ENCODE measurements around the gene PPP2R5C.
"Not testable (repeated sequence)": the region's sequence is repeated elsewhere in the genome, so short reads cannot be mapped to it uniquely, and the experiment has no call there.

Gene PPP2R5C

DNA sequence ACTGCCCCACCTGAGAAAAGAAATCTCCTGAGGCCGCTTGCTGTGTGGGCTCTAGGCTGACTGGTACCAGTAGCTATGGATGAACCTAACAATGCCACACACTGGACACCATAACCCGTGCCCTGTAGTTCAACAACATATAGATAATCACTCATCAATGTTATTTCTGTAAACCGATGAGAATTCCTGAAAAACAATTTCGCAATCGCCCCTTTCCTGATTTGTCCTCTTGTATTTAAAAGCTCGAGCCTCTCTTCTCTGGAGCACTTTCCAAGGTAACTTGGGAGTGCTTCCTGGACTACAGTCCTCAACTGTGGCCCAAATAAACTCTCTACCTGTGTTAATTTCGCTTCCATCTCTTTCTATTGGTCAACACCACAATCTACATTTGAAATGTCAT is 26.1 kb upstream of the PPP2R5C start:
- no peak for FAIRE-seq

DNA sequence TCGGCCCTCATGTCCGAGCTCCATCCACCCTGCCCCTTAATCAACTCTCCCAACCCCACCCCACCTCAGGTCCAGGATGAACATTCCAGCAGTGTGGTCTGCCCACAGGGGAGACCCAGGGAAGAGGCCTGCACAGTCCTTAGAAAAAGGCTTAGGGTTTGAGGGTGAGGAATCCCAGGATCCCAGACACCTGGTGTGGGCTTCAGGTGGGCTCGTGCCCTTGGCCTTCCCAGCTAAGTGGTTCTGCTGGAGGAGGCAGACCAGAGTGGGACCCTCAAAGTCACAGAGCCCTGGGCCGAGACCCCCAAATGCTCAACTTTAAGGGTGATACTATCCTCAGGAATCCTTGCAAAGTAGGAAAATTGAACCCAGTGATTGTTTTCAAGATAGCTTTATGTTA is 25.4 kb upstream of the PPP2R5C start:
- DNase-seq (ENCODE audit: insufficient read length, low spot score): no peak
- no peak for FAIRE-seq

More for the DNA sequence above, 26.1 kb upstream of the PPP2R5C start:
- no peak for DNase-seq (ENCODE audit: insufficient read length, low spot score)
- TF ChIP-seq POLR2A (IDR thresholded peaks at IDR 0.05; ENCODE audit: low read depth, low read length) (no peak), SPI1 (IDR thresholded peaks at IDR 0.05; ENCODE audit: low read depth, low read length) (no peak)

DNA sequence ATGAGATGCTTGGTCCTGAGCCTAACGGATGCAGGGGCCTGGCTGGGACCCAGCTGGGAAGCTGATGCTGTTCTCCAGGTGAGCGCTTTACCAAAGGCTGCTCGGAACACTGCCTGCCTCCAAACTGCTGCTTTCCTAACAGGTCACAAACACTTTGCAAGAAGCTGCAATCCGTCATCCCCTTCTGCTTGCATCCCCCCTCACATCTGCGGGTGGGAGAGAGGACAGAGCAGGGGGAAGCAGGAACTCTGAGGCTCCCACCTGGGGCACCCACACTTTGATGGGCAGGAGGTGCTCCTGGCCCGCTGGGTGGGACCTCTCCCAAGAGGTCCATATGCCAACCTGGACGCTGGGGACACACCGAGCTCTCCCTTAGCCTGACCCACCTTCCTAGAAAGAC is 24.9 kb upstream of the PPP2R5C start:
- no peak for TF ChIP-seq TAF1 (IDR thresholded peaks at IDR 0.05; ENCODE audit: low read depth, low read length)
- TF ChIP-seq POLR2AphosphoS5 (IDR thresholded peaks at IDR 0.05; ENCODE audit: low read depth, low read length): no peak
- TF ChIP-seq POU2F2 (IDR thresholded peaks at IDR 0.05; ENCODE audit: low read depth, low read length): no peak
- TF ChIP-seq SPI1 (IDR thresholded peaks at IDR 0.05; ENCODE audit: low read depth, low read length): no peak
- TF ChIP-seq POLR2A (IDR thresholded peaks at IDR 0.05; ENCODE audit: low read depth, low read length): no peak
- TF ChIP-seq PAX5 (IDR thresholded peaks at IDR 0.05; ENCODE audit: insufficient read depth, low read length, severe bottlenecking): no peak
- FAIRE-seq (no peak), DNase-seq (ENCODE audit: insufficient read length, low spot score) (no peak)

More for the DNA sequence above, 25.4 kb upstream of the PPP2R5C start:
- no peak for TF ChIP-seq PAX5 (IDR thresholded peaks at IDR 0.05; ENCODE audit: insufficient read depth, low read length, severe bottlenecking)
- no peak for TF ChIP-seq POLR2AphosphoS5 (IDR thresholded peaks at IDR 0.05; ENCODE audit: low read depth, low read length)
- no peak for TF ChIP-seq TAF1 (IDR thresholded peaks at IDR 0.05; ENCODE audit: low read depth, low read length)

DNA sequence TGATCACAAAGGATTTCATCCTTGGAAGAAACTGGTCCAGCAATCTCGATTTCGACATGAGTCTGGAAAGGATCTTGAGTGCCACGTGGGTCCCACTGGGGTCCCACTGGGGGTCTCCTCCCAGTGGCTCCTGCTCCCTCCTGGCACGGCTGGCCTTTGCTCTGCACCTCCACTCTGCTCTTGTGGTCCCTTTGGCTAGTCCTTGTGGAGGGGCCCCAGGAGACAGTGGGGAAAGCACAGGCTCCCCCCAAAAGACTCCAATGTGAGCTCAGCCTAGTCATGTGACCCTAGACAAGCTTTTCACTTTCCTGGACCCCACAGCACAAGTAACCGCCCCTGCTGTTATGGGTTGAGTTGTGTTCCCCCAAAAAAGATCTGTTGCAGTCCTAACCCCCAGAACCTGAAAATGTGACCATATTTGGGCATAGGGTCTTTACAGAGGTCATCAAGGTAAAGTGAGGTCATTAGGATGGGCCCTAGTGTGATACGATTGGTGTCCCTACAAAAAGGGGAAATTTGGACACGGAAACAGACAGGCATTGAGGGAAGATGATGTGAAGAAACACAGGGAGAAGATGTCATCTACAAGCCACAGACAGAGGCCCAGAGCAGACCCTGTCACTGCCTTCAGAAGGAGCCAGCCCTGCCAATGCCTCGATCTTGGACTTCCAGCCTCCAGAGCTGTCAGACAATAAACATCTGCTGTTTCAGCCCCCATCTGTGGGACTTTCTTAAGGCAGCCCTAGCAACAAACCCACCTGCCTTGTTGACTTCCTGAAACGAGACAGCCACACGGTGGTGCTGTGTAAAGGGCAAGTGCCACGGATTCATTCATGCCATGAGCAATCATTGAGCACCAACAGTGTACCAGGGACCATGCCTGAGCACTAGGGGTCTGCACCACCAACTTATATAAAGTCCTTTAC is 23.8 kb upstream of the PPP2R5C start:
- TF ChIP-seq POLR2A (IDR thresholded peaks at IDR 0.05; ENCODE audit: low read depth, low read length) (no peak), SPI1 (IDR thresholded peaks at IDR 0.05; ENCODE audit: low read depth, low read length) (no peak), POU2F2 (IDR thresholded peaks at IDR 0.05; ENCODE audit: low read depth, low read length) (no peak), TAF1 (IDR thresholded peaks at IDR 0.05; ENCODE audit: low read depth, low read length) (no peak), PAX5 (IDR thresholded peaks at IDR 0.05; ENCODE audit: insufficient read depth, low read length, severe bottlenecking) (no peak), POLR2AphosphoS5 (IDR thresholded peaks at IDR 0.05; ENCODE audit: low read depth, low read length) (no peak)
- DNase-seq (ENCODE audit: insufficient read length, low spot score) (no peak), FAIRE-seq (peak; percentile 45)

DNA sequence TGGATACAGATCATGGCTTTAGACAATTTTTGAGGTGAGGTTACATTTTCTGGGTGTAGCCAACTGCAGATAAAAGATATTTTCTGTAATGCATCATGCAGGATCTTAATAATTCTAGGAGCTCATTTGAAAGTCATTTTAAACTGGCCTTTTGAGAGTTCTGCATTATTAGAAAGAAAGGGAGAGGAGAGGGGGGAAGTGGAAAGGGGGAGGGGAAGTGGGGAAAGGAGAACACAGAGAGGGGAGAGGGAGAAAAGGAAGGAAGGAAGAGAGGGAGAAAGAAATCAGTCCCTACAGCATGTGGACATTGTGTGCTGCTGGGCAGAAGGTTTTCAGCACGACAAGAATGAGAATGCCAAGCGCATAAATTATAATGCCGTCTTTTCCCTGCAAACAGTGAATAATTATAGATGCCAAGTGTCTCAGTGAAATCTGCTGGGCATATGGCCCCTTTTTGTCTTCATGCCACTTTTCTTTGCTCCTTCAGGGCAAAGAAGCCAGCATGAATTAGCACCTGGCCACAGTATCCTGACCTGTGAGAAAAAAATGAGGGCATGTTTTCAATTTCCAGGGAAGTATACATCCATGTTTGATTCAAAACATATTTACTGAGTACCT is 22.7 kb upstream of the PPP2R5C start:
- DNase-seq (ENCODE audit: insufficient read length, low spot score) (no peak), FAIRE-seq (no peak)
- TF ChIP-seq PAX5 (IDR thresholded peaks at IDR 0.05; ENCODE audit: insufficient read depth, low read length, severe bottlenecking) (no peak), TAF1 (IDR thresholded peaks at IDR 0.05; ENCODE audit: low read depth, low read length) (no peak), POLR2AphosphoS5 (IDR thresholded peaks at IDR 0.05; ENCODE audit: low read depth, low read length) (no peak), SPI1 (IDR thresholded peaks at IDR 0.05; ENCODE audit: low read depth, low read length) (no peak), POU2F2 (IDR thresholded peaks at IDR 0.05; ENCODE audit: low read depth, low read length) (no peak), POLR2A (IDR thresholded peaks at IDR 0.05; ENCODE audit: low read depth, low read length) (no peak)

GRCh38 chr14:101739446-101740141 is 21.9 kb upstream of the PPP2R5C start:
- no peak for TF ChIP-seq POU2F2 (IDR thresholded peaks at IDR 0.05; ENCODE audit: low read depth, low read length)
- no peak for TF ChIP-seq POLR2A (IDR thresholded peaks at IDR 0.05; ENCODE audit: low read depth, low read length)
- TF ChIP-seq SPI1 (IDR thresholded peaks at IDR 0.05; ENCODE audit: low read depth, low read length): no peak
- no peak for TF ChIP-seq PAX5 (IDR thresholded peaks at IDR 0.05; ENCODE audit: insufficient read depth, low read length, severe bottlenecking)
- no peak for TF ChIP-seq POLR2AphosphoS5 (IDR thresholded peaks at IDR 0.05; ENCODE audit: low read depth, low read length)
- no peak for TF ChIP-seq TAF1 (IDR thresholded peaks at IDR 0.05; ENCODE audit: low read depth, low read length)
- DNase-seq (ENCODE audit: insufficient read length, low spot score) (no peak), FAIRE-seq (no peak)

- no peak for TF ChIP-seq TAF1 (IDR thresholded peaks at IDR 0.05; ENCODE audit: low read depth, low read length)
- no peak for TF ChIP-seq POLR2AphosphoS5 (IDR thresholded peaks at IDR 0.05; ENCODE audit: low read depth, low read length)
- no peak for TF ChIP-seq SPI1 (IDR thresholded peaks at IDR 0.05; ENCODE audit: low read depth, low read length)
- no peak for TF ChIP-seq POLR2A (IDR thresholded peaks at IDR 0.05; ENCODE audit: low read depth, low read length)
- no peak for TF ChIP-seq POU2F2 (IDR thresholded peaks at IDR 0.05; ENCODE audit: low read depth, low read length)
- no peak for TF ChIP-seq PAX5 (IDR thresholded peaks at IDR 0.05; ENCODE audit: insufficient read depth, low read length, severe bottlenecking)
- no peak for FAIRE-seq
- DNase-seq (ENCODE audit: insufficient read length, low spot score): no peak
These were observed 20.5 kb upstream of the PPP2R5C start for GRCh38 chr14:101740981-101741380.

GRCh38 chr14:101743701-101744100 is 17.8 kb upstream of the PPP2R5C start:
- TF ChIP-seq PAX5 (IDR thresholded peaks at IDR 0.05; ENCODE audit: insufficient read depth, low read length, severe bottlenecking) (no peak), POLR2AphosphoS5 (IDR thresholded peaks at IDR 0.05; ENCODE audit: low read depth, low read length) (no peak), TAF1 (IDR thresholded peaks at IDR 0.05; ENCODE audit: low read depth, low read length) (no peak), POU2F2 (IDR thresholded peaks at IDR 0.05; ENCODE audit: low read depth, low read length) (no peak), SPI1 (IDR thresholded peaks at IDR 0.05; ENCODE audit: low read depth, low read length) (no peak), POLR2A (IDR thresholded peaks at IDR 0.05; ENCODE audit: low read depth, low read length) (no peak)
- FAIRE-seq (no peak), DNase-seq (ENCODE audit: insufficient read length, low spot score) (no peak)

DNA sequence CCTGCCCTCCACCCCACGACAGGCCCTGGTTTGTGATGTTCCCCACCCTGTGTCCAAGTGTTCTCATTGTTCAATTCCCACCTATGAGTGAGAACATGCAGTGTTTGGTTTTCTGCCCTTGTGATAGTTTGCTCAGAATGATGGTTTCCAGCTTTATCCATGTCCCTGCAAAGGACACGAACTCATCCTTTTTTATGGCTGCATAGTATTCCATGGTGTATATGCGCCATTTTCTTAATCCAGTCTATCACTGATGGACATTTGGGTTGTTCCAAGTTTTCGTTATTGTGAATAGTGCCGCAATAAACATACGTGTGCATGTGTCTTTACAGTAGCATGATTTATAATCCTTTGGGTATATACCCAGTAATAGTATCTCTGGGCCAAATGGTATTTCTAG is 17.1 kb upstream of the PPP2R5C start:
- FAIRE-seq: not testable (repeated sequence)

GRCh38 chr14:101749756-101750155 is 11.8 kb upstream of the PPP2R5C start:
- FAIRE-seq; DNase-seq (ENCODE audit: insufficient read length, low spot score): not testable (repeated sequence)

More for the DNA sequence above, 17.1 kb upstream of the PPP2R5C start:
- DNase-seq (ENCODE audit: insufficient read length, low spot score): not testable (repeated sequence)
